H9 (cell line): Measurements from ENCODE around the gene MTMR6. TPM values are rescaled to one million over a fixed set of nuclear protein-coding genes. Genes with fewer than 3 reads are reported as not detected.

Experiments used
- DNase-seq: peaks from one replicate; pipeline ENCODE4 v3.0.0-alpha.2; 2017
- H2AFZ ChIP-seq: one replicate; pipeline ENCODE4 v1.6.1; 2013; ENCODE audit warnings: mild to moderate bottlenecking, low read length, control low read depth, moderate library complexity
- H2AK5ac ChIP-seq: 2 replicates; pipeline ENCODE4 v1.6.1; 2013; ENCODE audit warnings: low read length, control low read depth, mixed read lengths; ENCODE audit not compliant: insufficient read length
- H2BK120ac ChIP-seq: one replicate; pipeline ENCODE4 v1.6.1; 2013; ENCODE audit warnings: low read depth, mild to moderate bottlenecking, low read length, control low read depth, inconsistent platforms; ENCODE audit not compliant: poor library complexity, severe bottlenecking
- H2BK12ac ChIP-seq: 2 replicates; pipeline ENCODE4 v1.6.1; 2013; ENCODE audit warnings: low read length, control low read depth, mixed read lengths, low read depth; ENCODE audit not compliant: insufficient read length
- H2BK15ac ChIP-seq: 2 replicates; pipeline ENCODE4 v1.6.1; 2013; ENCODE audit warnings: low read depth, low read length, control low read depth
- H2BK20ac ChIP-seq: one replicate; pipeline ENCODE4 v1.6.1; 2013; ENCODE audit warnings: low read depth, mild to moderate bottlenecking, low read length, control low read depth, inconsistent platforms; ENCODE audit not compliant: poor library complexity, severe bottlenecking
- H2BK5ac ChIP-seq: 2 replicates; pipeline ENCODE4 v1.6.1; 2013; ENCODE audit warnings: low read length, control low read depth, mixed read lengths; ENCODE audit not compliant: insufficient read length
- H3K14ac ChIP-seq: 2 replicates; pipeline ENCODE4 v1.6.1; 2013; ENCODE audit warnings: low read length, control low read depth; ENCODE audit not compliant: insufficient read depth
- H3K18ac ChIP-seq: 2 replicates; pipeline ENCODE4 v1.6.1; 2013; ENCODE audit warnings: low read depth, mild to moderate bottlenecking, mixed read lengths, low read length, control low read depth; ENCODE audit not compliant: insufficient read length
- H3K23ac ChIP-seq: 2 replicates; pipeline ENCODE4 v1.6.1; 2013; ENCODE audit warnings: low read length, control low read depth, mixed read lengths, low read depth; ENCODE audit not compliant: insufficient read length
- H3K23me2 ChIP-seq: 2 replicates; pipeline ENCODE4 v1.6.1; 2013; ENCODE audit warnings: low read depth, mild to moderate bottlenecking, mixed read lengths, low read length, control low read depth; ENCODE audit not compliant: insufficient read length, poor library complexity, severe bottlenecking
- H3K27ac ChIP-seq: 2 replicates; pipeline ENCODE4 v1.5.1; 2013; ENCODE audit warnings: low read length, control low read depth, mixed read lengths, low read depth; ENCODE audit not compliant: insufficient read length
- H3K27me3 ChIP-seq: 2 replicates; pipeline ENCODE4 v1.6.1; 2013; ENCODE audit warnings: low read length, control low read depth, inconsistent platforms; ENCODE audit not compliant: insufficient read depth
- H3K4ac ChIP-seq: 2 replicates; pipeline ENCODE4 v1.6.1; 2013; ENCODE audit warnings: low read depth, mild to moderate bottlenecking, control low read depth, inconsistent platforms, low read length, moderate library complexity
- H3K4me1 ChIP-seq: 2 replicates; pipeline ENCODE4 v1.6.1; 2013; ENCODE audit warnings: low read length, control low read depth, inconsistent platforms; ENCODE audit not compliant: insufficient read depth
- H3K4me2 ChIP-seq: 2 replicates; pipeline ENCODE4 v1.6.1; 2013; ENCODE audit warnings: low read length, control low read depth, mixed read lengths; ENCODE audit not compliant: insufficient read length, insufficient read depth
- H3K56ac ChIP-seq: 2 replicates; pipeline ENCODE4 v1.6.1; 2013; ENCODE audit warnings: low read depth, mild to moderate bottlenecking, mixed read lengths, low read length, control low read depth; ENCODE audit not compliant: insufficient read length
- H3K79me1 ChIP-seq: 2 replicates; pipeline ENCODE4 v1.6.1; 2013; ENCODE audit warnings: low read depth, mild to moderate bottlenecking, moderate library complexity, low read length, control low read depth, inconsistent platforms; ENCODE audit not compliant: insufficient read depth, poor library complexity, severe bottlenecking
- H3K79me2 ChIP-seq: 2 replicates; pipeline ENCODE4 v1.6.1; 2013; ENCODE audit warnings: low read length, control low read depth, inconsistent platforms; ENCODE audit not compliant: insufficient read depth
- H3K9ac ChIP-seq: 2 replicates; pipeline ENCODE4 v1.6.1; 2013; ENCODE audit warnings: low read length, control low read depth, mixed read lengths; ENCODE audit not compliant: insufficient read length; ENCODE audit errors: extremely low read depth
- H3K9me3 ChIP-seq: one replicate; pipeline ENCODE4 v1.6.1; 2013; ENCODE audit warnings: low read depth, low read length, inconsistent platforms; ENCODE audit not compliant: control insufficient read depth
- H3T11ph ChIP-seq: one replicate; pipeline ENCODE4 v1.6.1; 2013; ENCODE audit warnings: mild to moderate bottlenecking, low read length, control low read depth, inconsistent platforms
- H4K20me1 ChIP-seq: one replicate; pipeline ENCODE4 v1.6.1; 2013; ENCODE audit not compliant: control insufficient read depth, insufficient read length, insufficient read depth
- H4K5ac ChIP-seq: 2 replicates; pipeline ENCODE4 v1.6.1; 2013; ENCODE audit warnings: low read depth, mild to moderate bottlenecking, mixed read lengths, low read length, control low read depth; ENCODE audit not compliant: insufficient read length
- H4K8ac ChIP-seq: replicated peaks from 2 replicates; pipeline ENCODE4 v1.6.1; 2013; ENCODE audit warnings: low read length, control low read depth, mixed read lengths, low read depth; ENCODE audit not compliant: insufficient read length
- H4K91ac ChIP-seq: 2 replicates; pipeline ENCODE4 v1.6.1; 2013; ENCODE audit warnings: low read depth, mild to moderate bottlenecking, moderate library complexity, mixed read lengths, low read length, control low read depth; ENCODE audit not compliant: insufficient read length
- H3K27ac Mint-ChIP-seq, 3 experiments: 2 replicates in 2 of 3; 3 replicates in 1 of 3; pipeline ENCODE4 v1.8.0; 2020 to 2021; ENCODE audit warnings: mixed read lengths in 3 of 3, mild to moderate bottlenecking in 1 of 3, moderate library complexity in 1 of 3
- H3K27me3 Mint-ChIP-seq: 2 replicates; pipeline ENCODE4 v1.8.0; 2021; ENCODE audit warnings: low read depth, mild to moderate bottlenecking, moderate library complexity, mixed read lengths
- H3K36me3 Mint-ChIP-seq, 3 experiments: 2 replicates in 2 of 3; 3 replicates in 1 of 3; pipeline ENCODE4 v1.8.0; 2020 to 2021; ENCODE audit warnings: low read depth in 3 of 3, mixed read lengths in 3 of 3; ENCODE audit not compliant: insufficient read depth in 1 of 3
- H3K4me1 Mint-ChIP-seq, 2 experiments: 2 replicates each; pipeline ENCODE4 v1.8.0; 2020; ENCODE audit warnings: mixed read lengths in 2 of 2
- H3K4me3 Mint-ChIP-seq, 2 experiments: 2 replicates in 1 of 2; 3 replicates in 1 of 2; pipeline ENCODE4 v1.8.0; 2020 to 2021; ENCODE audit warnings: mild to moderate bottlenecking in 2 of 2, mixed read lengths in 2 of 2, moderate library complexity in 1 of 2
- H3K9me3 Mint-ChIP-seq, 2 experiments: 2 replicates in 1 of 2; 3 replicates in 1 of 2; pipeline ENCODE4 v1.8.0; 2020; ENCODE audit warnings: mild to moderate bottlenecking in 2 of 2, mixed read lengths in 2 of 2, moderate library complexity in 1 of 2
- WGBS: extraction: QIAGEN DNeasy Blood & Tissue Kit; methylation state at CpG from one replicate; pipeline ENCODE4 v1.1.7; 2013; ENCODE audit warnings: missing lambda C conversion rate, low lambda C conversion rate, mixed read lengths; ENCODE audit not compliant: insufficient read length; ENCODE audit errors: extremely low coverage; 5-methylcytosine and 5-hydroxymethylcytosine counted together
- total RNA-seq: library from RNA; stranded (reverse); gene quantifications from 2 replicates; pipeline ENCODE4 v1.2.1, GENCODE V29; 2021
- TF ChIP-seq, protein P1 (sequence below): fragments of 200-600 bp; sonication (generic); conservative IDR thresholded peaks from 3 replicates; pipeline ENCODE4 v1.8.0; 2021; ENCODE audit warnings: antibody characterized with exemption, mild to moderate bottlenecking

The MTMR6 gene
- total RNA-seq, 1 experiment from 2014 or later, result 7.0 TPM

- no peak overlapping the region for H2BK20ac ChIP-seq
- Mint-ChIP-seq H3K4me3 (no peak overlapping the region), H3K27me3 (peaks cover 2% of the 10 kb centered on the region; the same call in 1 of the 2 replicates), H3K9me3 (no peaks in the 10 kb centered on the region; a peak in 1 of 5 replicates), H3K4me1 (peaks cover 3 to 4% of the 10 kb centered on the region in 2 experiments), H3K27ac (no peak overlapping the region), H3K36me3 (no peaks in the 10 kb centered on the region)
- no peak overlapping the region for H2BK12ac ChIP-seq
- no peaks in the 10 kb centered on the region for H3K23me2 ChIP-seq
- H3K9ac ChIP-seq, result no peak overlapping the region
- no peak overlapping the region for H4K5ac ChIP-seq
- H3K4ac ChIP-seq, result no peak overlapping the region
- H2BK15ac ChIP-seq, result no peak overlapping the region
- TF ChIP-seq, protein P1, sequence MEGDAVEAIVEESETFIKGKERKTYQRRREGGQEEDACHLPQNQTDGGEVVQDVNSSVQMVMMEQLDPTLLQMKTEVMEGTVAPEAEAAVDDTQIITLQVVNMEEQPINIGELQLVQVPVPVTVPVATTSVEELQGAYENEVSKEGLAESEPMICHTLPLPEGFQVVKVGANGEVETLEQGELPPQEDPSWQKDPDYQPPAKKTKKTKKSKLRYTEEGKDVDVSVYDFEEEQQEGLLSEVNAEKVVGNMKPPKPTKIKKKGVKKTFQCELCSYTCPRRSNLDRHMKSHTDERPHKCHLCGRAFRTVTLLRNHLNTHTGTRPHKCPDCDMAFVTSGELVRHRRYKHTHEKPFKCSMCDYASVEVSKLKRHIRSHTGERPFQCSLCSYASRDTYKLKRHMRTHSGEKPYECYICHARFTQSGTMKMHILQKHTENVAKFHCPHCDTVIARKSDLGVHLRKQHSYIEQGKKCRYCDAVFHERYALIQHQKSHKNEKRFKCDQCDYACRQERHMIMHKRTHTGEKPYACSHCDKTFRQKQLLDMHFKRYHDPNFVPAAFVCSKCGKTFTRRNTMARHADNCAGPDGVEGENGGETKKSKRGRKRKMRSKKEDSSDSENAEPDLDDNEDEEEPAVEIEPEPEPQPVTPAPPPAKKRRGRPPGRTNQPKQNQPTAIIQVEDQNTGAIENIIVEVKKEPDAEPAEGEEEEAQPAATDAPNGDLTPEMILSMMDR, result no peak
- no peaks in the 10 kb centered on the region for H4K20me1 ChIP-seq
- H3K18ac ChIP-seq, result no peak overlapping the region
- H3K79me1 ChIP-seq, result no peaks in the 10 kb centered on the region
- no peak overlapping the region for H2BK120ac ChIP-seq
- H2AFZ ChIP-seq, result no peak overlapping the region
- H4K8ac ChIP-seq, result no peak overlapping the region
- H3K9me3 ChIP-seq, result no peaks in the 10 kb centered on the region
- no peak overlapping the region for H3T11ph ChIP-seq
- H3K27me3 ChIP-seq, result no peaks in the 10 kb centered on the region; the same call in 1 of the 2 replicates
- no peak overlapping the region for H4K91ac ChIP-seq
- no peak overlapping the region for H3K56ac ChIP-seq
- no peak overlapping the region for H2BK5ac ChIP-seq
- whole genome bisulfite sequencing, result no CpG with 5 or more reads among the region's 13 CpGs
- no peaks in the 10 kb centered on the region for H3K79me2 ChIP-seq
- no peak overlapping the region for H3K14ac ChIP-seq
- H3K23ac ChIP-seq, result no peak overlapping the region
- no peaks in the 10 kb centered on the region; the same call in 1 of the 2 replicates for H3K4me1 ChIP-seq
- no peak overlapping the region for H2AK5ac ChIP-seq
- H3K27ac ChIP-seq, result no peak overlapping the region
- H3K4me2 ChIP-seq, result no peak overlapping the region
- no peak for DNase-seq
Measured at GRCh38 chr13:25210842-25211569, 76.3 kb downstream of the MTMR6 start.
